ENCODE results near the gene MGRN1. TPM values are rescaled to one million over a fixed set of nuclear protein-coding genes. Genes with fewer than 3 reads are reported as not detected.

MGRN1 gene
- total and polyA plus RNA-seq, 8 donors, result 17.2 to 43.8 (median 30.8) TPM

DNA sequence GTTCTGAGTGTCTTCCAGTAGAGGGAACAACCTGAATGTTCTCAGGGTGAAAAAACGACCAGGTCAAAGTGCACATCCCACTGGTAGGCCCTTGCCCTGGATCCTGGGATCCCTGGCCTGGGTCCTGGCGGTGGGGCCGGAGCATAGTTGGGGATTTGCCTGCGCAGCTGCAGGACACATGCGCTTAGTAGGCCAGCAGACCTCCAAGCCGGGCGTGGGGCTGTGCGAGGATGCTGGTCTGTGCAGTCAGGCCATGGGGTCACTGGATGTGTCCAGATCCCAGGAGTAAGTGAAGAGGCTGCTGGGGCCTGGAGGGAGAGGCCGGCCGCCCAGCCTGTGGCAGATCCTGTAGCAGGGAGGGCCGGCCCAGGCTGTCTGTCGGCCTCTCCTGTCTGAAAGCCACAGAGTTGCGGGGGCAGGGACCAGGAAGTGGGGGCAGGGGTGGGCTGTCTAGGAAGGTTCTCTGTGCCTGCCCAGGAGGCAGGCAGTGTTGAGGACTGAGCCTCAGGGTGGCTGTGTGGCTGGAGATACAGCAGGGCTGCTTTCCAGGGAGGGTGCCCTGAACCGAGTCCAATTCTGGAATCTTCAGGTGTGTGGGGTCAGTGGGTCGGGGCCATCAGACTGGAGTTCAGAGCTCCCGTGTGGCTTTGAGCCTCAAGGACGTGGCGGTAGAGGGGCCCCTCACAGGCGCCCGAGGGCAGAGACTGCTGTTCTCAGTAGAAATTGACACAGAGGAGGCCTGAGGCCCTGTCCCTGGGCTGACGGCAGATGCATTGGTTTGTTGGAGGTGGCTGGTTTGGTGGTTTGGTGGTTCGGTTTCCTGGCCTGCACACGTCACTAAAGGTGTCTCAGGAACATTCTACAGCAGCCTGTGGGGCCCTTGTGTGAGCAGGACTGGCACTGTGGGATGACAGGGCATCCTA, 51.5 kb downstream of the MGRN1 start:
- DNase-seq (peak in 2 of 6 donors; percentile 25 to 57), ATAC-seq (no peak), FAIRE-seq (no peak)
- TF ChIP-seq, protein P1, sequence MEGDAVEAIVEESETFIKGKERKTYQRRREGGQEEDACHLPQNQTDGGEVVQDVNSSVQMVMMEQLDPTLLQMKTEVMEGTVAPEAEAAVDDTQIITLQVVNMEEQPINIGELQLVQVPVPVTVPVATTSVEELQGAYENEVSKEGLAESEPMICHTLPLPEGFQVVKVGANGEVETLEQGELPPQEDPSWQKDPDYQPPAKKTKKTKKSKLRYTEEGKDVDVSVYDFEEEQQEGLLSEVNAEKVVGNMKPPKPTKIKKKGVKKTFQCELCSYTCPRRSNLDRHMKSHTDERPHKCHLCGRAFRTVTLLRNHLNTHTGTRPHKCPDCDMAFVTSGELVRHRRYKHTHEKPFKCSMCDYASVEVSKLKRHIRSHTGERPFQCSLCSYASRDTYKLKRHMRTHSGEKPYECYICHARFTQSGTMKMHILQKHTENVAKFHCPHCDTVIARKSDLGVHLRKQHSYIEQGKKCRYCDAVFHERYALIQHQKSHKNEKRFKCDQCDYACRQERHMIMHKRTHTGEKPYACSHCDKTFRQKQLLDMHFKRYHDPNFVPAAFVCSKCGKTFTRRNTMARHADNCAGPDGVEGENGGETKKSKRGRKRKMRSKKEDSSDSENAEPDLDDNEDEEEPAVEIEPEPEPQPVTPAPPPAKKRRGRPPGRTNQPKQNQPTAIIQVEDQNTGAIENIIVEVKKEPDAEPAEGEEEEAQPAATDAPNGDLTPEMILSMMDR (IDR thresholded peaks at IDR 0.05), result no peak
- Histone ChIP-seq H3K4me1 (no peaks in the 10 kb centered on the region), H3K27me3 (no peaks in the 10 kb centered on the region), H3K27ac (peak overlapping the region in 1 of 4 donors; percentile 2), H3K4me3 (no peak overlapping the region), H3K9me3 (no peaks in the 10 kb centered on the region), H3K36me3 (peaks cover 0 to 16% (median 0%) of the 10 kb centered on the region in 3 donors)
- intact Hi-C loops (cut with DNase I), result no loop called here
- WGBS, 2 donors, result 84 to 86% methylated on average over 23 of the region's 23 CpGs

DNA sequence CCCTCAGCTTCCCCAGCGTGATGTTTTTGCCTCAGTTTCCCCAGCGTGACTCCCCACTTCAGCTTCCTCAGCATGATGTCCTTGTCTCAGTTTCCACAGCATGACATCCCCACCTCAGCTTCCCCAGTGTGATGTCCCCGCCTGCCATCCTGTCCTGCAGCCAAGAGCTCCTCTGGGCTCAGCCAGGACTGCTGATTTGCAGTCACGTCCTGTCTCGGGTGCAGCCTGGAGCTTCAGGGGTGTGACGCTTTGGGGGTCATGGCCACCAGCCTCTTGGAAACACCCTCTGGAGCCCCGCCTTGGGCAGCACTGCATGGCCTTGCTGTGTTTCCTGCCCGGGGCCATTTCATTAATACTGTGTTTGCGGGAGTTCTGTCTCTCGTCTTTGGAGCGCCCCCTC, 52.2 kb downstream of the MGRN1 start:
- Histone ChIP-seq H3K4me1 (no peaks in the 10 kb centered on the region), H3K27me3 (no peaks in the 10 kb centered on the region), H3K9me3 (no peaks in the 10 kb centered on the region), H3K36me3 (peaks cover 0 to 19% (median 0%) of the 10 kb centered on the region in 3 donors), H3K27ac (no peak overlapping the region), H3K4me3 (no peak overlapping the region)
- intact Hi-C loops (cut with DNase I), result no loop called here
- DNase-seq (no peak), FAIRE-seq (no peak), ATAC-seq (no peak)
- WGBS, 2 donors, result 85% methylated on average over 11 of the region's 11 CpGs
- TF ChIP-seq, protein P1 (IDR thresholded peaks at IDR 0.05), result no peak

DNA sequence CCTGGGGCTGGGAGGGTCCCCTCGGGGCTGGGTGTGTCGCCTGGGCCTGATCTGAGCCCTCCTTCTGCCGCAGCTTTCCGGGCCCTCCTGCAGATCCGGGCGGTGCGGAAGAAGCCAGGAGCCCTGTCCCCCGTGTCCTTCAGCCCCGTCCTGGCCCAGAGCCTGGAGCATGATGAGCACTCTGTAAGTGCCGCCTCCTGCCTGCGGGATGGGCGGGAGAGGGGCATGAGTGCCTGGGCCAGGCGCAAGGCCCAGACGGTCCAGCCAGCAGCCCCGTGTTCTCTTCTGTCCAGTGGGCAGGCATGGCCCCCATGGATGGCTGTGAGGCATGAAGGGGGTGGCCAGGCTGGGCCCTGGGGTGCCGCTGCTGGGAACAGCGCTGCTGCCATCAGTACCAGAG, 52.8 kb downstream of the MGRN1 start:
- no peak for FAIRE-seq

DNA sequence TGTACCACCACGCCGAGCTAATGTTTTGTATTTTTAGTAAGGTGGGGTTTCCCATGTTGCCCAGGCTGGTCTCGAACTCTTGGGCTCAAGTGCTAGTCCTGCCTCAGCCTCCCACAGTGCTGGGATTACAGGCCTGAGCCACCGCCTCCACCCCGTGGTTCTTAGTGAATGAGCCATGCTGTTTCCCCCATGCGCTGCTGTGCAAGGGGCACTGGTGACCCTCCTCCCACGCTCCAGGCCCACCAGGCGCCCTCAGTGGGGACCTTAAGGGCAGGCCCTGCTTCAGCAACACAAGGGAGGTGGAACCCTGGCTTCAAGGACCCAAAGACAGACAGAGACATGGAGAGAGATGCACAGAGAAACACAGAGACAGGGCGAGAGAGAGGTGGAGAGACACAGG, 53.4 kb downstream of the MGRN1 start:
- TF ChIP-seq, protein P1 (IDR thresholded peaks at IDR 0.05), result no peak
- Histone ChIP-seq H3K36me3 (peaks cover 0 to 29% (median 0%) of the 10 kb centered on the region in 3 donors), H3K4me3 (no peak overlapping the region), H3K9me3 (no peaks in the 10 kb centered on the region), H3K27ac (no peak overlapping the region), H3K4me1 (no peaks in the 10 kb centered on the region), H3K27me3 (no peaks in the 10 kb centered on the region)
- DNase-seq, result peak in 1 of 6 donors; percentile 53
- WGBS, 2 donors, result 95 to 96% methylated on average over 8 to 9 of the region's 9 CpGs
- ATAC-seq, result no peak
- FAIRE-seq, result no peak
- intact Hi-C loops (cut with DNase I), result no loop called here

More for the DNA sequence above, 52.8 kb downstream of the MGRN1 start:
- ATAC-seq (no peak), DNase-seq (peak in 2 of 6 donors; percentile 27 to 69)
- Histone ChIP-seq H3K36me3 (peaks cover 0 to 24% (median 0%) of the 10 kb centered on the region in 3 donors), H3K27ac (no peak overlapping the region), H3K27me3 (no peaks in the 10 kb centered on the region), H3K9me3 (no peaks in the 10 kb centered on the region), H3K4me1 (no peaks in the 10 kb centered on the region), H3K4me3 (no peak overlapping the region)
- intact Hi-C loops (cut with DNase I), result no loop called here
- TF ChIP-seq, protein P1 (IDR thresholded peaks at IDR 0.05), result no peak
- 87 to 89% methylated on average over 15 to 17 of the region's 17 CpGs for WGBS, 2 donors

DNA sequence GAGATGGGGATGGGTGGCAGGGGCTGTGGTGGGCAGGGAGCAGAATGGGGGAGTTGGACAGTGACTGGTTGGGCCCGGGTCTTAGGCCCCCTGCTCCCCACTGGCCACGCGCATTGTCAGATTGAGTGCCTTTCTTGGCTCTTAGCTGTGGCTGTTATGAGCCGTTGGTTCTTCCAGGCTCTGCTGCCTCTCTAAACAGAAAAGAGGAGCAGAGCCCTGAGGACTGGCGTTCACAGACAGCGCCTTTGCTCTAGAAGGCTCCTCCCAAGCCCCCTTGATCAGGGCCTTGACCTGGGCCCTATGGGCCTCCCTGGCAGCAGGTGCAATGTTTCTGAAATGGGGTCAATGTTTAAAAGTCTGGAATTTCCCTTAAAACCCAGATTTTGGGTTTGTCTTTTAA, 54.0 kb downstream of the MGRN1 start:
- H3K4me1 ChIP-seq, result no peaks in the 10 kb centered on the region
- DNase-seq, result peak in 1 of 6 donors; percentile 19
- 89 to 90% methylated on average over 6 of the region's 6 CpGs for WGBS, 2 donors
- TF ChIP-seq, protein P1 (IDR thresholded peaks at IDR 0.05), result no peak
- ATAC-seq, result no peak
- H3K9me3 ChIP-seq, result no peaks in the 10 kb centered on the region
- no peak for FAIRE-seq
- peaks cover 0 to 33% (median 0%) of the 10 kb centered on the region in 3 donors for H3K36me3 ChIP-seq
- no peaks in the 10 kb centered on the region for H3K27me3 ChIP-seq
- H3K27ac ChIP-seq, result no peak overlapping the region
- intact Hi-C loops (cut with DNase I), result no loop called here
- no peak overlapping the region for H3K4me3 ChIP-seq

Measured in pancreas (tissue), 10 donors.